Neural cell (in vitro differentiated cells): ENCODE results near the gene NHERF2. TPM values are rescaled to one million over a fixed set of nuclear protein-coding genes. Genes with fewer than 3 reads are reported as not detected.

Source experiments
- H2AFZ ChIP-seq: fragments of 200-600, 300-800 bp; sonication (generic), shearing (Covaris generic); 2 replicates; pipeline ENCODE4 v1.6.0; 2014; ENCODE audit warnings: low read depth, mild to moderate bottlenecking, antibody characterized with exemption, low read length, moderate library complexity
- H3F3A ChIP-seq: fragments of 200-600 bp; shearing (Covaris generic); 2 replicates; pipeline ENCODE4 v1.6.1; 2016; ENCODE audit warnings: mild to moderate bottlenecking, moderate library complexity, mixed read lengths, antibody characterized with exemption, low read length; ENCODE audit not compliant: insufficient read depth, poor library complexity, severe bottlenecking
- H3K27ac ChIP-seq: fragments of 200-600, 300-800 bp; sonication (generic), shearing (Covaris generic); 2 replicates; pipeline ENCODE4 v1.5.1; 2014; ENCODE audit warnings: mild to moderate bottlenecking, low read length, moderate library complexity
- H3K27me3 ChIP-seq: fragments of 300-800, 200-600 bp; sonication (generic), shearing (Covaris generic); 2 replicates; pipeline ENCODE4 v1.6.0; 2014; ENCODE audit warnings: mild to moderate bottlenecking, low read depth, low read length, moderate library complexity; ENCODE audit not compliant: insufficient read depth
- H3K36me3 ChIP-seq: fragments of 300-800, 200-600 bp; sonication (generic), shearing (Covaris generic); 2 replicates; pipeline ENCODE4 v1.5.1; 2014; ENCODE audit warnings: mild to moderate bottlenecking, antibody characterized with exemption, low read length, moderate library complexity; ENCODE audit not compliant: insufficient read depth
- H3K4me2 ChIP-seq: fragments of 300-800, 200-600 bp; sonication (generic), shearing (Covaris generic); 2 replicates; pipeline ENCODE4 v1.6.0; 2014; ENCODE audit warnings: mild to moderate bottlenecking, low read length
- H3K4me3 ChIP-seq: fragments of 300-800, 200-600 bp; sonication (generic), shearing (Covaris generic); 2 replicates; pipeline ENCODE4 v1.5.1; 2014; ENCODE audit warnings: mild to moderate bottlenecking, low read length, moderate library complexity
- H3K79me2 ChIP-seq: fragments of 200-600 bp; shearing (Covaris generic); replicated peaks from 2 replicates; pipeline ENCODE4 v1.6.0; 2014; ENCODE audit warnings: mild to moderate bottlenecking, low read length, moderate library complexity; ENCODE audit not compliant: insufficient read depth
- H3K9ac ChIP-seq: fragments of 300-800, 200-600 bp; sonication (generic), shearing (Covaris generic); 2 replicates; pipeline ENCODE4 v1.6.1; 2016; ENCODE audit warnings: mild to moderate bottlenecking, low read length, mixed read lengths
- H3K9me2 ChIP-seq: fragments of 200-600 bp; shearing (Covaris generic); 2 replicates; pipeline ENCODE4 v1.6.1; 2016; ENCODE audit warnings: mild to moderate bottlenecking, low read length, mixed read lengths; ENCODE audit not compliant: insufficient read depth
- H3K9me3 ChIP-seq: fragments of 200-600, 300-800 bp; sonication (generic), shearing (Covaris generic); 2 replicates; pipeline ENCODE4 v1.6.1; 2016; ENCODE audit warnings: mild to moderate bottlenecking, mixed run types, low read length, moderate library complexity, mixed read lengths
- H4K20me1 ChIP-seq: fragments of 200-600 bp; shearing (Covaris generic); 2 replicates; pipeline ENCODE4 v1.6.1; 2016; ENCODE audit warnings: mild to moderate bottlenecking, mixed run types; ENCODE audit not compliant: insufficient read depth
- CTCF ChIP-seq: fragments of 450-650 bp; IDR thresholded peaks from 2 replicates; pipeline ENCODE4 v1.5.1; 2014; ENCODE audit warnings: antibody characterized with exemption, mild to moderate bottlenecking, moderate library complexity; ENCODE audit not compliant: poor library complexity, severe bottlenecking
- EP300 ChIP-seq: fragments of 450-650 bp; conservative IDR thresholded peaks from 2 replicates; pipeline ENCODE4 v1.6.1; 2014; ENCODE audit warnings: antibody characterized with exemption, mild to moderate bottlenecking, moderate library complexity; ENCODE audit not compliant: poor library complexity, severe bottlenecking
- EZH2 ChIP-seq: fragments of 200-600, 300-800 bp; shearing (Covaris generic), sonication (generic); IDR thresholded peaks from 2 replicates; pipeline ENCODE4 v1.6.1; 2014; ENCODE audit warnings: antibody characterized with exemption, low read length, borderline replicate concordance, mild to moderate bottlenecking; ENCODE audit not compliant: insufficient read depth, poor library complexity, severe bottlenecking
- MXI1 ChIP-seq: fragments of 450-650 bp; conservative IDR thresholded peaks from 2 replicates; pipeline ENCODE4 v1.6.1; 2014; ENCODE audit warnings: antibody characterized with exemption, mild to moderate bottlenecking; ENCODE audit not compliant: poor library complexity, severe bottlenecking
- POLR2AphosphoS5 ChIP-seq: IDR thresholded peaks from 2 replicates; pipeline ENCODE4 v1.6.1; 2012
- RAD21 ChIP-seq: fragments of 450-650 bp; conservative IDR thresholded peaks from 2 replicates; pipeline ENCODE4 v1.6.1; 2014; ENCODE audit warnings: antibody characterized with exemption, mild to moderate bottlenecking, moderate library complexity
- SMC3 ChIP-seq: fragments of 450-650 bp; conservative IDR thresholded peaks from 2 replicates; pipeline ENCODE4 v1.6.1; 2014; ENCODE audit warnings: antibody characterized with exemption, mild to moderate bottlenecking, moderate library complexity; ENCODE audit not compliant: poor library complexity
- TAF1 ChIP-seq: IDR thresholded peaks from 2 replicates; pipeline ENCODE4 v1.6.1; 2012; ENCODE audit warnings: low read depth
- polyA plus RNA-seq: library from polyadenylated mRNA; depleted of rRNA; stranded (reverse); fragments of >200 nt; gene quantifications from 2 replicates; pipeline ENCODE4 v1.2.3, GENCODE V29; 2014
- TF ChIP-seq, protein P1 (sequence below): IDR thresholded peaks from 2 replicates; pipeline ENCODE4 v1.6.1; 2012; ENCODE audit warnings: borderline replicate concordance

Gene NHERF2
- polyA plus RNA-seq, 1 donor from 2014 or later = 3.4 TPM

GRCh38 chr16:2057438-2057837 lies 30.7 kb downstream of the NHERF2 start:
- H3K27ac ChIP-seq = no peak overlapping the region
- no peaks in the 10 kb centered on the region for H3F3A ChIP-seq
- H4K20me1 ChIP-seq = no peaks in the 10 kb centered on the region
- H3K4me2 ChIP-seq = no peak overlapping the region
- H3K4me3 ChIP-seq = no peak overlapping the region
- TF ChIP-seq POLR2AphosphoS5 = no peak
- no peaks in the 10 kb centered on the region for H3K27me3 ChIP-seq
- H3K36me3 ChIP-seq = no peaks in the 10 kb centered on the region
- H2AFZ ChIP-seq = no peak overlapping the region
- no peak overlapping the region for H3K9ac ChIP-seq
- no peaks in the 10 kb centered on the region for H3K79me2 ChIP-seq
- H3K9me3 ChIP-seq = no peaks in the 10 kb centered on the region
- H3K9me2 ChIP-seq = no peaks in the 10 kb centered on the region

DNA sequence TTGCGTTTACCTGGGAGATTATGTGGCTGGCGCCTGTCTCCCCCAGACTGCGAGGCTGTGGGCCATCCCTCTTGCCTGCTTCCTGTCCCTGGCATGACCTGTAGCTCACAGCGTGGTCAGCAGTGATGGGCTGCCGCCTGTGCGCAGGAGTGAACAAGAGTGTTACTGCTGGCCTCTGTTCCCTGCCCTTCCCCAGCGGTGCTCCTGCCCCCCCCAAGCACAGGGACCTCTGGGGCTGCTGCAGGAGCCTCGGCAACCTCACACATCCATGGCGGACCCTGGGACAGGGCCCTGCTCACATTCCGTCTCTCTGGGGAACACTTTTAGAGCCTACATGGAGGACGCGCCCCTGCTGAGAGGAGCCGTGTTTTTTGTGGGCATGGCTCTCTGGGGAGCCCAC lies 31.7 kb downstream of the NHERF2 start:
- H3K9me3 ChIP-seq = no peaks in the 10 kb centered on the region
- no peak overlapping the region for H3K4me2 ChIP-seq
- H3K27me3 ChIP-seq = no peaks in the 10 kb centered on the region
- no peaks in the 10 kb centered on the region for H3K36me3 ChIP-seq
- H3K27ac ChIP-seq = no peak overlapping the region
- H3F3A ChIP-seq = no peaks in the 10 kb centered on the region
- no peak overlapping the region for H3K9ac ChIP-seq
- no peaks in the 10 kb centered on the region for H3K79me2 ChIP-seq
- no peaks in the 10 kb centered on the region for H4K20me1 ChIP-seq
- H3K9me2 ChIP-seq = no peaks in the 10 kb centered on the region
- TF ChIP-seq POLR2AphosphoS5 (no peak), MXI1 (no peak), EZH2 (no peak), RAD21 (no peak), CTCF (no peak), EP300 (no peak)
- TF ChIP-seq, protein P1, sequence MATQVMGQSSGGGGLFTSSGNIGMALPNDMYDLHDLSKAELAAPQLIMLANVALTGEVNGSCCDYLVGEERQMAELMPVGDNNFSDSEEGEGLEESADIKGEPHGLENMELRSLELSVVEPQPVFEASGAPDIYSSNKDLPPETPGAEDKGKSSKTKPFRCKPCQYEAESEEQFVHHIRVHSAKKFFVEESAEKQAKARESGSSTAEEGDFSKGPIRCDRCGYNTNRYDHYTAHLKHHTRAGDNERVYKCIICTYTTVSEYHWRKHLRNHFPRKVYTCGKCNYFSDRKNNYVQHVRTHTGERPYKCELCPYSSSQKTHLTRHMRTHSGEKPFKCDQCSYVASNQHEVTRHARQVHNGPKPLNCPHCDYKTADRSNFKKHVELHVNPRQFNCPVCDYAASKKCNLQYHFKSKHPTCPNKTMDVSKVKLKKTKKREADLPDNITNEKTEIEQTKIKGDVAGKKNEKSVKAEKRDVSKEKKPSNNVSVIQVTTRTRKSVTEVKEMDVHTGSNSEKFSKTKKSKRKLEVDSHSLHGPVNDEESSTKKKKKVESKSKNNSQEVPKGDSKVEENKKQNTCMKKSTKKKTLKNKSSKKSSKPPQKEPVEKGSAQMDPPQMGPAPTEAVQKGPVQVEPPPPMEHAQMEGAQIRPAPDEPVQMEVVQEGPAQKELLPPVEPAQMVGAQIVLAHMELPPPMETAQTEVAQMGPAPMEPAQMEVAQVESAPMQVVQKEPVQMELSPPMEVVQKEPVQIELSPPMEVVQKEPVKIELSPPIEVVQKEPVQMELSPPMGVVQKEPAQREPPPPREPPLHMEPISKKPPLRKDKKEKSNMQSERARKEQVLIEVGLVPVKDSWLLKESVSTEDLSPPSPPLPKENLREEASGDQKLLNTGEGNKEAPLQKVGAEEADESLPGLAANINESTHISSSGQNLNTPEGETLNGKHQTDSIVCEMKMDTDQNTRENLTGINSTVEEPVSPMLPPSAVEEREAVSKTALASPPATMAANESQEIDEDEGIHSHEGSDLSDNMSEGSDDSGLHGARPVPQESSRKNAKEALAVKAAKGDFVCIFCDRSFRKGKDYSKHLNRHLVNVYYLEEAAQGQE = no peak
- H2AFZ ChIP-seq = no peak overlapping the region
- no peak overlapping the region for H3K4me3 ChIP-seq

- no peak overlapping the region for H3K4me2 ChIP-seq
- H3K9me3 ChIP-seq = no peaks in the 10 kb centered on the region
- H3K4me3 ChIP-seq = no peak overlapping the region
- no peak for TF ChIP-seq RAD21
- TF ChIP-seq SMC3 = no peak
- TF ChIP-seq CTCF = no peak
- TF ChIP-seq EP300 = no peak
- TF ChIP-seq POLR2AphosphoS5 = no peak
- no peak for TF ChIP-seq EZH2
- no peak for TF ChIP-seq MXI1
- TF ChIP-seq, protein P1 = no peak
- no peak for TF ChIP-seq TAF1
- H3K27me3 ChIP-seq = no peaks in the 10 kb centered on the region
- H3K9ac ChIP-seq = no peak overlapping the region
- H3K27ac ChIP-seq = no peak overlapping the region
- H3K36me3 ChIP-seq = no peaks in the 10 kb centered on the region
- no peaks in the 10 kb centered on the region for H3F3A ChIP-seq
- no peaks in the 10 kb centered on the region for H4K20me1 ChIP-seq
- H3K9me2 ChIP-seq = no peaks in the 10 kb centered on the region
- H2AFZ ChIP-seq = no peak overlapping the region
- H3K79me2 ChIP-seq = no peaks in the 10 kb centered on the region
Observed at GRCh38 chr16:2058872-2059271, 32.2 kb downstream of the NHERF2 start.
